Measurements from ENCODE around the gene BAIAP2. TPM values are rescaled to one million over a fixed set of nuclear protein-coding genes. Genes with fewer than 3 reads are reported as not detected.

The BAIAP2 gene
- total RNA-seq, 3 donors from 2014 or later, result 4.7 to 9.2 (median 7.4) TPM

- ATAC-seq, result peak; percentile 25 to 29
- Mint-ChIP-seq H3K9me3 (no peaks in the 10 kb centered on the region), H3K4me3 (peak overlapping the region; percentile 77), H3K4me1 (ENCODE audit: low read depth) (peaks cover 21% of the 10 kb centered on the region), H3K27me3 (ENCODE audit: low read depth) (peaks cover 16% of the 10 kb centered on the region), H3K36me3 (ENCODE audit: insufficient read depth) (peaks cover 1% of the 10 kb centered on the region)
- DNase-seq, result no peak
These were observed 678 bp upstream of the BAIAP2 start for GRCh38 chr17:81034168-81034777.

DNA sequence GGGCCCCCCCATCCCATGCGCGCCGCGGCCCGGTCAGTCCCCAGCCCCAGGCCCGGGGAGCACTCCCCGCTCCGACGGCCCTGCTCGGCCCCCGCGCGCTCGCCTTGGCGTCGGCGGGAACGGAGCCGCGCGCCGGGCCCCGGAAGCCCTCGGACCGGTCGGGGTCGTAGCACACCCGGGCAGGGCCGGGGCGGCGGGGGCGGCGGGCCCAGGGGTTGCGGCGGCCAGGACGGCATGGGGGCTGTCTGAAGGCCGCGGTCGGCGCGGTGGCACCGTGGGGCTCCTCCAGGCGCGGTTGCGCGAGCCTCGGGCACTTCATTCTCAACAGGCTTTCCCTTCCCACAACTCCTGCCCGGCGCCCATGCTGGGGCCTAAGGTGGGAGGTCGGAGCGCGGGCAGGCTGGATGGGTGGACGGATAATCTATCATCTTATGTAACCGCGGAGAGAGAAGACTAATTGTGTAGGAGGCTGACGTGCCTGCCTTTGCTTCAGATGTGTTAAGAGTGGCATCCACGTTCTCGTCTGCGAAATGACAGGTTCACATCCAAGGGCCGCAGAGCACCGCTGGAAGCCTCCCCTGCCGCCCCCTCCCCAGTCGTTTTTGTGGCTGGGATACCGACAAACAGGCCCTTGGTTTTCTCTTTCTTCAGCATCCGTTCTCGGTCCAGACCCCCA is 708 bp downstream of the BAIAP2 start:
- ATAC-seq, result peak; percentile 7 to 12
- DNase-seq, result no peak
- Mint-ChIP-seq H3K4me1 (ENCODE audit: low read depth) (peaks cover 21% of the 10 kb centered on the region), H3K27me3 (ENCODE audit: low read depth) (peaks cover 16% of the 10 kb centered on the region), H3K4me3 (peak overlapping the region; percentile 79), H3K36me3 (ENCODE audit: insufficient read depth) (peaks cover 1% of the 10 kb centered on the region), H3K9me3 (no peaks in the 10 kb centered on the region)

GRCh38 chr17:81036197-81036941 is 1.4 kb downstream of the BAIAP2 start:
- Mint-ChIP-seq H3K27me3 (ENCODE audit: low read depth) (peaks cover 14% of the 10 kb centered on the region), H3K36me3 (ENCODE audit: insufficient read depth) (peaks cover 1% of the 10 kb centered on the region), H3K4me3 (peak overlapping the region; percentile 79), H3K9me3 (no peaks in the 10 kb centered on the region), H3K4me1 (ENCODE audit: low read depth) (peaks cover 21% of the 10 kb centered on the region)
- DNase-seq (no peak), ATAC-seq (no peak)

- DNase-seq (no peak), ATAC-seq (no peak)
- Mint-ChIP-seq H3K4me3 (peak overlapping the region; percentile 79), H3K36me3 (ENCODE audit: insufficient read depth) (peaks cover 1% of the 10 kb centered on the region), H3K27me3 (ENCODE audit: low read depth) (peaks cover 14% of the 10 kb centered on the region), H3K4me1 (ENCODE audit: low read depth) (peaks cover 21% of the 10 kb centered on the region), H3K9me3 (no peaks in the 10 kb centered on the region)
These were observed 2.3 kb downstream of the BAIAP2 start for GRCh38 chr17:81037026-81037797.

DNA sequence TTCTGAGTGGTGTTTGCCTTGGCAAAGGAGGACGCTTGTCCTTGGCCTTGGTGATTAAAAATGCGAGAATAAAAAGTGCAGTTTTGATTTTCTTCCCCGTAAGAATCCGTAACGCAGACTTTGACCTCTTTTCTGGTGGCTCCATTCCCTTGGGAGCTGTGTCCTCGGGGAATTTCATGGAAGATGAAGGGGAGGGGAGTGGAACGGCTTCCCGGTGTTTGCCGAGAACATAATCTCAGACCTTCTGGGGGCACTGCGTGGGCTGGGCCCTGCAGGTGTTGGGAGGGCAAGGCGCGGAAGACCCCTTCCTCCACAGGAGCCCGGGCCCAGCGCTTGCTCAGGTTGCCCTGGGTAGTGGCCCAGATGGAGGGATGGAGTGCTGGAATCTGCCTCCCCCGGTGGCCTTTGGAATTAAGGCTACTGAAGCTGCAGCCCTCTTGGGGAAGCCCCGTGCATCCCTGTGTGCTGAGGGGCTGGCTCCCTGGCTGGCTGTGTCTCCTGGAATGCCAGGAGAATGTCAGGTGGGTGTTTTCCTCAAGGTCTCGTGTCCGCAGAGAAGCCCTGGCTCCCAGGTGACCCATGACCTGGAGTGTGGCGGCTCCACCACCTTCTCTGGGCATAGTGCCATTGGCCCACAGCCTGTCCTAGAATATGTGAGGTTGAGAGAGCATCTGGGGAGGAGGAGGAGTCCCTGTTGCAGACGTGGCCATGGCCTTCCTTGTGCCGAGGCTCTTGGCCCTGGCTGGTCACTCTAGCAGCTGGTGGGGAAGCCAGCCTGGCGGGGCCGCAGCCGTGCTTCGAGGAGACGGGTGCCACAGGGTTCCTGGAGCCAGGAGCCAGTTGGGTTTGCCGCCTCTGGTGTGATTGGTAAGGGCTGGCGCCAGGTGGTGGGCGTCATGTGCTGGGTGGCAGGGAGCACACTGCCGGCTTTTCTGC is 3.1 kb downstream of the BAIAP2 start:
- Mint-ChIP-seq H3K4me3 (no peak overlapping the region), H3K27me3 (ENCODE audit: low read depth) (peaks cover 14% of the 10 kb centered on the region), H3K9me3 (no peaks in the 10 kb centered on the region), H3K4me1 (ENCODE audit: low read depth) (peaks cover 21% of the 10 kb centered on the region), H3K36me3 (ENCODE audit: insufficient read depth) (peaks cover 1% of the 10 kb centered on the region)
- DNase-seq, result no peak
- no peak for ATAC-seq

GRCh38 chr17:81039096-81039495 is 4.1 kb downstream of the BAIAP2 start:
- Mint-ChIP-seq H3K4me1 (ENCODE audit: low read depth) (peaks cover 15% of the 10 kb centered on the region), H3K36me3 (ENCODE audit: insufficient read depth) (peaks cover 1% of the 10 kb centered on the region), H3K27me3 (ENCODE audit: low read depth) (peaks cover 9% of the 10 kb centered on the region), H3K9me3 (no peaks in the 10 kb centered on the region), H3K4me3 (no peak overlapping the region)
- ATAC-seq (no peak), DNase-seq (no peak)

DNA sequence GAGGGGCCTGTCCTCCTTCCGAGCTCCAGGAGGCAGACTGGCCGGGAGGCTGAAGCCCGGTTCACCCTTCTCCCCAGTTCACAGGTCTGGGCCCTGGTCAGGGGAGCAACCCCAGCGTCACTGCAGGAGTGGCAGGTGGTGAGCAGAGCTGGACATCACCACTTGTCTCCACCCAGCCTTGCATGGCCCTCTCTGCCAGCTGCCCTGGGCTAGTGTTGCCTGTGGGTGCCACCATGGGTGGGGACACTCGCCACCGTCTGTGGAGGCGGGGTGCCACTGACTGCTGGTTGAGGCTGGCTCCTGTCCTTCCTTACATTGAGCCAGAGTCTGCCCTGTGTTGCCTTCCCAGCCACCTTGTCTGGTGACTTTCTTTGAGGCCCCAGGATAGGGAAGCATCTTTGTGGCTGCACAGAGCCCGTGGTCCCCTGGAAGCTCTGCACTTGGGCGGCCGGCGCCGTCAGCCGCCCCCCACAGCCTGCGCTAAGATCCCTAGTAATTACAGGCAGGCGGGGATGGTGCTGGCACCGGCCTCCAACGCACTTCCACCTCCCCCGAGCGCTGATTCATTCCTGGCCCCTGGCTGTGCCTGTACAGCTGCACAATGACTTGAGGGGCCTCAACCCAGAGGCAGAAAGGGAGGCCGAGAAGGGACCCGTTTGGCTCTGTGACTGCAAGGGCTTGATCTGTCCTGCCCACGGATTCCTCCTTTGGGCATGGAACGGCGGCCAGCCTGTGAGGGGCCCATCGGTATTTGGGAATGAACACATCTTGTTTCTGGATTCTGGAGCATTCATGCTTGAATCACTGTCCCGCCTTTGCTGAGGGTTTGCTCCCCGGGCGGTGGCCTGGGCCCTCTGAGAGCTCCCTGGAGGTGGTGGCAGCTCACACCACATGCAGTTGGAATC is 5.2 kb downstream of the BAIAP2 start:
- H3K4me1 Mint-ChIP-seq (ENCODE audit: low read depth), result peaks cover 14% of the 10 kb centered on the region
- ATAC-seq (no peak), DNase-seq (no peak)
- H3K36me3 Mint-ChIP-seq (ENCODE audit: insufficient read depth), result peaks cover 1% of the 10 kb centered on the region
- no peak overlapping the region for H3K4me3 Mint-ChIP-seq
- H3K27me3 Mint-ChIP-seq (ENCODE audit: low read depth), result peaks cover 9% of the 10 kb centered on the region
- no peaks in the 10 kb centered on the region for H3K9me3 Mint-ChIP-seq

DNA sequence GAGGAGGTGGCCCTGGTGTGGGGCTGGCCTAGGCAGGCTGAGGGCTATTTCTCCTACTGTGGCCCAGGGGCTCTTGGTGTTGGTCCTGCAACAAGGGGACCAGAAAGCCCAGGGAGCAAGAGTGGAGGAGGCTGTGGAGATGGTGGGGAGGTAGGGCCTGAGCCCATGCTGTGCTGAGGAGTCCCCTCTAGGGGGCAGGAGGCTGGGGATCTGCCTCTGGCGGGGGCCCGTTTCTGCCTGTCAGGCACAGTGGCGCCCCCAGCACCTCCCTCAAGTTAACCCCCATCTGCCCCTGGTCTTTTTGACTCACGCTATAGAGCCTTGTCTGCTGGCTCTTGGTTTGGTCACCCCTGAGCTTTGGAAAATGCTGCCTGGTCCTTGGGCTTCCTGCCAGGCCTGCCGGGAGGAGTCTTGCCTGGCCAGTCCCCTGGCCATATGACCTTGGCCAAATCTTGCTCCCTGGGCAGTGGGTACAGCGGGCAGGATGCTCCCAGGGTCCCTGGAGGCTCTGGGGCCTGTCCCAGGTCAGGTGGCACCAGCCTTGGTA is 5.9 kb downstream of the BAIAP2 start:
- ATAC-seq (peak; percentile 44 to 54), DNase-seq (no peak)
- H3K9me3 Mint-ChIP-seq, result no peaks in the 10 kb centered on the region
- peaks cover 7% of the 10 kb centered on the region for H3K27me3 Mint-ChIP-seq (ENCODE audit: low read depth)
- peaks cover 1% of the 10 kb centered on the region for H3K36me3 Mint-ChIP-seq (ENCODE audit: insufficient read depth)
- peaks cover 11% of the 10 kb centered on the region for H3K4me1 Mint-ChIP-seq (ENCODE audit: low read depth)
- no peak overlapping the region for H3K4me3 Mint-ChIP-seq

GRCh38 chr17:81042606-81043005 is 7.7 kb downstream of the BAIAP2 start:
- Mint-ChIP-seq H3K4me1 (ENCODE audit: low read depth) (no peaks in the 10 kb centered on the region), H3K27me3 (ENCODE audit: low read depth) (no peaks in the 10 kb centered on the region), H3K36me3 (ENCODE audit: insufficient read depth) (no peaks in the 10 kb centered on the region), H3K9me3 (no peaks in the 10 kb centered on the region), H3K4me3 (no peak overlapping the region)
- DNase-seq (no peak), ATAC-seq (no peak)

DNA sequence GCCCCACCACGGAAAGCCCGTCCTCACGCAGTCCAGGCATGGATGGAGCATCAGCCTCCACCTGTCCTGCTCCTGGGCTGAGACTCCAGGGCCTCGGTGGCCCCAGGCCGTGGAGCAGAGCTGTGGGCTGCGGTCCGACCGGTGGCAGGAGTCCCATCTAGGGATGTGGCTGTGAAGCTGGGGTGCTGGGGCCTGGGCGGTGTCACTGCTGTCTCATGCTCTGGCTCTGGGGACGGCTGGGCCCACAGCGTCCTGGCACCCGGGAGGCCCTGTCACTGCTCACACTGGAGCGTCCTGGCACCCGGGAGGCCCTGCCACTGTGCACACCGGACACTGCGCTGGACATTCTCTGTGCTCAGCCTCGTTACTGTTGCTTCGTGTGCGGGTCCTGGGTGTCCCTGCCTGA is 8.4 kb downstream of the BAIAP2 start:
- Mint-ChIP-seq H3K4me3 (no peak overlapping the region), H3K9me3 (no peaks in the 10 kb centered on the region), H3K4me1 (ENCODE audit: low read depth) (no peaks in the 10 kb centered on the region), H3K27me3 (ENCODE audit: low read depth) (no peaks in the 10 kb centered on the region), H3K36me3 (ENCODE audit: insufficient read depth) (no peaks in the 10 kb centered on the region)
- DNase-seq (no peak), ATAC-seq (no peak)

DNA sequence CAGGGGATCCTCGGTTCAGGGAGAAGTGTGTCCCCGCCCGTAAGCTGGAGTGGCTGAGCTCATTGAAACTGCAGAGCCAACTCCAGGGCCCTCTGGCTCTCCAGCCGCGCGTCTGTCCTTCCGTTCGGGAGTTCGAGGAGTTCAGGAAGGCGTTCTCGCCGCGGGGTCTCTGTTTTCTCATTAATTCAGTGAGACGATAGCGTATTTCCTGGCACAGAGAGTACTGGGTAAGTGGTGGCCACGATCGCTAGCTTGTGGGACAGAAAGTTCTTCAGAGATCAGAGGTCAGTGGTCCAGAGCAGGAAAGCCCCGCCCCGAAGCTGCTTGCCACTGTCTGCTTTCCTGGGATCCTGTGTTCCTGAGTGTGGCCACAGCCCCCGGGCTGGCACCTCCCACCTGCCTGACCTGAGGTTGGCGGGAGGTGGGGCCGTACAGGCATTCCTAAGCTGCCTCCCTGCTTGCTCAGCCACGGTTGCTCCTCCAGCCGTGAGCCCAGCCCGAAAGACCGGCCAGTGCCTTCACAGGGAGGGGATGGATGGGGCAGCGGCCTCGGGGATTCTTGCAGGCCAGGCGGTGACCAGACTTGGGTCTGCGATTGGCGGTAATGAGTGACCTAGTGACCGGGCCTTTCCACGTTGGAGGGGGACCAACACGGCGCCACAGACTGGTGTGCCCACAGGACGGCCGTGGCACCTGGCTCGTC is 8.9 kb downstream of the BAIAP2 start:
- no peaks in the 10 kb centered on the region for H3K9me3 Mint-ChIP-seq
- no peak overlapping the region for H3K4me3 Mint-ChIP-seq
- DNase-seq (no peak), ATAC-seq (no peak)
- no peaks in the 10 kb centered on the region for H3K27me3 Mint-ChIP-seq (ENCODE audit: low read depth)
- no peaks in the 10 kb centered on the region for H3K4me1 Mint-ChIP-seq (ENCODE audit: low read depth)
- no peaks in the 10 kb centered on the region for H3K36me3 Mint-ChIP-seq (ENCODE audit: insufficient read depth)

DNA sequence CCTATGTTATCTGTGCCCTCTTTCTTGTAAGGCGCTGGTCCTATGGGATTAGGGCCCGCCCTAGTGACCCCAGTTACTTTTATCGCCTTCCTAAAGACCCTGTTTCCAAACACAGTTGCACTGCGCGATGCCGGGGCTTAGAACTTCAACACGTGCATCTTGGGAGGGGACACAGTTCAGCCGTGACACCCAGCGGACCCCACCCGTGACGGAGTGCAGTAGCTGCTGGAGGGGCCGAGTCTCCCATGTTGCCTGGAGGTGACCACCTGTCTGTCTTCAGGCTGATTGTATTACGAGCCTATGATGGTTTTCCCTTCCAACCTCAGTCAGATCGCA is 9.4 kb downstream of the BAIAP2 start:
- Mint-ChIP-seq H3K4me3 (no peak overlapping the region), H3K4me1 (ENCODE audit: low read depth) (peaks cover 4% of the 10 kb centered on the region), H3K36me3 (ENCODE audit: insufficient read depth) (no peaks in the 10 kb centered on the region), H3K9me3 (no peaks in the 10 kb centered on the region), H3K27me3 (ENCODE audit: low read depth) (peaks cover 1% of the 10 kb centered on the region)
- no peak for ATAC-seq
- DNase-seq, result no peak

Measured in activated T-cell treated with anti-CD3 and anti-CD28 coated beads, Interleukin-2, amount 50 U/mL, for 4 hours (primary cell).